DND-41 (cell line): ENCODE results near the gene SORCS1.

Experiments
- ATAC-seq: fragments of 200-7000 bp; cut with Tn5 transposase; 3 replicates; pipeline ENCODE4 v1.9.1; 2021; ENCODE audit warnings: low read depth; ENCODE audit not compliant: insufficient read depth
- DNase-seq: peaks from one replicate; pipeline ENCODE4 v3.0.0-alpha.2; 2020
- H2AFZ ChIP-seq: 2 replicates; pipeline ENCODE4 v1.6.0; 2012; ENCODE audit warnings: low read depth, low read length
- H3K27ac ChIP-seq: 2 replicates; pipeline ENCODE4 v1.5.1; 2012; ENCODE audit warnings: low read length, inconsistent platforms
- H3K27me3 ChIP-seq: fragments of 200-600 bp; sonication (generic); 2 replicates; pipeline ENCODE4 v1.6.0; 2012; ENCODE audit warnings: low read length, mild to moderate bottlenecking, inconsistent platforms; ENCODE audit not compliant: insufficient read depth, poor library complexity
- H3K36me3 ChIP-seq: 2 replicates; pipeline ENCODE4 v1.5.1; 2012; ENCODE audit warnings: low read length, inconsistent platforms; ENCODE audit not compliant: insufficient read depth
- H3K4me1 ChIP-seq: 2 replicates; pipeline ENCODE4 v1.5.1; 2012; ENCODE audit warnings: mild to moderate bottlenecking, low read length; ENCODE audit not compliant: insufficient read depth
- H3K4me2 ChIP-seq: 2 replicates; pipeline ENCODE4 v1.6.0; 2012; ENCODE audit warnings: mild to moderate bottlenecking, moderate library complexity, low read length, inconsistent platforms; ENCODE audit not compliant: insufficient read depth
- H3K4me3 ChIP-seq, 2 experiments: fragments of 200-600 bp in 1 of 2; shearing (Covaris generic) in 1 of 2; 2 replicates each; pipeline ENCODE4 v1.5.1; 2012 to 2016; ENCODE audit warnings: inconsistent platforms in 2 of 2, low read length in 2 of 2, mild to moderate bottlenecking in 2 of 2, low read depth in 1 of 2, moderate library complexity in 1 of 2
- H3K79me2 ChIP-seq: 2 replicates; pipeline ENCODE4 v1.6.0; 2012; ENCODE audit warnings: low read length, inconsistent platforms; ENCODE audit not compliant: insufficient read depth
- H3K9ac ChIP-seq: 2 replicates; pipeline ENCODE4 v1.6.0; 2012; ENCODE audit warnings: low read depth, mild to moderate bottlenecking, inconsistent platforms, low read length, moderate library complexity
- H3K9me3 ChIP-seq: 2 replicates; pipeline ENCODE4 v1.5.1; 2012; ENCODE audit warnings: low read length, moderate library complexity, mild to moderate bottlenecking, inconsistent platforms; ENCODE audit not compliant: insufficient read depth, severe bottlenecking
- H4K20me1 ChIP-seq: 2 replicates; pipeline ENCODE4 v1.6.0; 2012; ENCODE audit warnings: low read length; ENCODE audit not compliant: insufficient read depth
- CTCF ChIP-seq: IDR thresholded peaks from 2 replicates; pipeline ENCODE4 v1.5.1; 2012; ENCODE audit warnings: borderline replicate concordance, low read length, moderate library complexity, mild to moderate bottlenecking; ENCODE audit not compliant: poor library complexity, severe bottlenecking; ENCODE audit errors: extremely low read depth
- EZH2 ChIP-seq: IDR thresholded peaks from 3 replicates; pipeline ENCODE4 v1.6.1; 2012; ENCODE audit warnings: borderline replicate concordance, low read depth, mild to moderate bottlenecking, moderate library complexity, low read length, inconsistent platforms; ENCODE audit not compliant: severe bottlenecking

Gene SORCS1

DNA sequence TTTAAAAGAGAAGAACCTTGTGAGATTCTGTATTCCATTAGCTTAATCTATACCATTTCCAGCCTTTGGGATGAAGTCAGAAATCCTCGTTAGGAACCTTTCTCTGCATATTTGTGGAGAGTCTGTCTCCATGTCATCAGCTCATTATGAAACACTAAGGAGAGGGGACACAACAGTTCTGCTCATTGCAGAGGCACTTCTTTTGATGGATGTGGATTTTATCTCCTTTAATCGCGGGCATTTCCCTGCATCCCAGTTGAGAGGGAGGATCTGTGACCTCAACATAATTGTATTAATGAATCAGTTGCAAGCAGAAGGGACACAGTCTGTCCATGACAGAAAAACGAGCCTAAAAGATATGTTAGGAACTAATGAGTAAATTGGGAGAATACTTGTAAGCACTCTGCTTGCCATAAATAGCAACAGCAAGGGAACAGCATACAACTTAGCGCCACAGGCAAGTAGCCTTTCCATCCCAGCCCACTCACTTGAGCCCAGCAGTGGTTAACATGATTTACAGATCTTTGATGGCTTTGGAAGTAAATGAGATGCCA, 37.9 kb downstream of the SORCS1 start:
- H3K79me2 ChIP-seq, result no peaks in the 10 kb centered on the region
- H3K27me3 ChIP-seq, result no peaks in the 10 kb centered on the region
- H4K20me1 ChIP-seq, result no peaks in the 10 kb centered on the region
- no peak overlapping the region for H3K9ac ChIP-seq
- H3K9me3 ChIP-seq, result no peaks in the 10 kb centered on the region
- DNase-seq, result no peak
- no peaks in the 10 kb centered on the region for H3K4me1 ChIP-seq
- no peak overlapping the region for H3K4me2 ChIP-seq
- ATAC-seq, result no peak
- H3K4me3 ChIP-seq, result no peak overlapping the region
- no peaks in the 10 kb centered on the region for H3K36me3 ChIP-seq
- no peak overlapping the region for H3K27ac ChIP-seq
- H2AFZ ChIP-seq, result no peak overlapping the region
- TF ChIP-seq EZH2 (no peak), CTCF (no peak)

DNA sequence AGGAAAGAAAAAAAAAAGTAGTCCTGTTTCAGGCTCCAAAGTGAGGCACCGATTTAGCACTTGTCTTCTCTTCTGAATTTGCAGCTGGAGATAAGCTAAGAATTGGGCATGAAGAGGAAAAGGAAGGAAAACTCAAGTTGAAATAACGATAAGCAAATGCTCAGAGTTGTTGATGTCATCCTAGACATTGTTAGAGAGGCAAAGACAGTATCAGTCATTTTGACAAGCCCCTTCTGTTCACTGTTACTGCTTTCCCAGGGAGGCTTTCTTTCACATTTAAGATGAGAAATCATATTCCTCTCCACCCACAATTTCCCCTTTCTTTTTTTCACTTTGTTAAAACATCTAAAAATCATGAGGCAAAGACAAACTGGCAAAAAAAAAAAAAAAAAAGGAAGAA, 41.8 kb downstream of the SORCS1 start:
- H3K4me3 ChIP-seq, result no peak overlapping the region
- no peaks in the 10 kb centered on the region for H3K4me1 ChIP-seq
- no peak overlapping the region for H3K4me2 ChIP-seq
- no peak overlapping the region for H3K27ac ChIP-seq
- H3K9ac ChIP-seq, result no peak overlapping the region
- no peak overlapping the region for H2AFZ ChIP-seq
- H3K9me3 ChIP-seq, result peaks cover 3% of the 10 kb centered on the region
- TF ChIP-seq EZH2, result no peak
- TF ChIP-seq CTCF, result no peak
- no peaks in the 10 kb centered on the region for H4K20me1 ChIP-seq
- no peak for DNase-seq
- no peaks in the 10 kb centered on the region for H3K36me3 ChIP-seq
- H3K79me2 ChIP-seq, result no peaks in the 10 kb centered on the region
- no peaks in the 10 kb centered on the region for H3K27me3 ChIP-seq
- ATAC-seq, result no peak

GRCh38 chr10:107118866-107119265, 45.6 kb downstream of the SORCS1 start:
- H2AFZ ChIP-seq, result no peak overlapping the region
- no peaks in the 10 kb centered on the region for H4K20me1 ChIP-seq
- no peaks in the 10 kb centered on the region for H3K27me3 ChIP-seq
- no peak for DNase-seq
- no peak for ATAC-seq
- TF ChIP-seq CTCF (no peak), EZH2 (no peak)
- H3K79me2 ChIP-seq, result no peaks in the 10 kb centered on the region
- H3K4me3 ChIP-seq, result no peak overlapping the region
- no peak overlapping the region for H3K4me2 ChIP-seq
- H3K4me1 ChIP-seq, result no peaks in the 10 kb centered on the region
- no peak overlapping the region for H3K27ac ChIP-seq
- no peaks in the 10 kb centered on the region for H3K36me3 ChIP-seq
- no peak overlapping the region for H3K9ac ChIP-seq
- peaks cover 3% of the 10 kb centered on the region for H3K9me3 ChIP-seq
